Mesenchymal stem cell (in vitro differentiated cells and primary cell): ENCODE measurements around the gene ANKDD1B.
A peak's percentile ranks its signal among the peaks of the same experiment; 100 is the strongest.

Source experiments
- DNase-seq: peaks from one replicate; pipeline ENCODE4 v3.0.0-alpha.2; 2013
- H2AFZ ChIP-seq: one replicate; pipeline ENCODE4 v1.6.1; 2013; ENCODE audit warnings: low read depth, mild to moderate bottlenecking, control low read depth, inconsistent platforms, low read length, moderate library complexity
- H2AK5ac ChIP-seq: 2 replicates; pipeline ENCODE4 v1.6.1; 2013; ENCODE audit warnings: low read length, moderate library complexity, mild to moderate bottlenecking, inconsistent platforms; ENCODE audit not compliant: severe bottlenecking
- H2BK120ac ChIP-seq: one replicate; pipeline ENCODE4 v1.6.1; 2013; ENCODE audit warnings: low read depth, mild to moderate bottlenecking, inconsistent platforms, low read length, moderate library complexity
- H2BK12ac ChIP-seq, 2 experiments: one replicate each; pipeline ENCODE4 v1.6.1; 2013; ENCODE audit warnings: inconsistent platforms in 2 of 2, low read length in 2 of 2, mild to moderate bottlenecking in 2 of 2, moderate library complexity in 2 of 2, control low read depth in 1 of 2
- H2BK15ac ChIP-seq: one replicate; pipeline ENCODE4 v1.6.1; 2013; ENCODE audit warnings: mild to moderate bottlenecking, low read depth, inconsistent platforms; ENCODE audit not compliant: poor library complexity, severe bottlenecking
- H2BK5ac ChIP-seq: 2 replicates; pipeline ENCODE4 v1.6.1; 2013; ENCODE audit warnings: low read depth, mild to moderate bottlenecking, low read length, control low read depth, inconsistent platforms; ENCODE audit not compliant: poor library complexity, severe bottlenecking
- H3K14ac ChIP-seq, 2 experiments: one replicate each; pipeline ENCODE4 v1.6.1; 2013; ENCODE audit warnings: inconsistent platforms in 2 of 2, low read length in 2 of 2, control low read depth in 1 of 2, mild to moderate bottlenecking in 1 of 2, moderate library complexity in 1 of 2
- H3K18ac ChIP-seq, 2 experiments: one replicate each; pipeline ENCODE4 v1.6.1; 2013; ENCODE audit warnings: inconsistent platforms in 2 of 2, low read length in 2 of 2, control low read depth in 1 of 2, low read depth in 1 of 2, mild to moderate bottlenecking in 1 of 2
- H3K23ac ChIP-seq, 2 experiments: one replicate each; pipeline ENCODE4 v1.6.1; 2013; ENCODE audit warnings: inconsistent platforms in 2 of 2, low read length in 2 of 2, mild to moderate bottlenecking in 2 of 2, moderate library complexity in 2 of 2, control low read depth in 1 of 2
- H3K27ac ChIP-seq: 2 replicates; pipeline ENCODE4 v1.5.1; 2013; ENCODE audit warnings: mild to moderate bottlenecking, moderate library complexity, low read length, control low read depth, inconsistent platforms; ENCODE audit not compliant: poor library complexity, severe bottlenecking
- H3K27me3 ChIP-seq, 2 experiments: 2 replicates each; pipeline versions ENCODE4 v1.6.1 to v1.7.0; 2013; ENCODE audit warnings: low read length in 2 of 2, mild to moderate bottlenecking in 2 of 2, moderate library complexity in 2 of 2, control low read depth in 1 of 2, inconsistent platforms in 1 of 2; ENCODE audit not compliant: control insufficient read depth in 1 of 2, insufficient read depth in 1 of 2
- H3K36me3 ChIP-seq, 2 experiments: 2 replicates each; pipeline versions ENCODE4 v1.6.1 to v1.7.0; 2013; ENCODE audit warnings: low read length in 2 of 2, control low read depth in 1 of 2, inconsistent platforms in 1 of 2, low read depth in 1 of 2, mild to moderate bottlenecking in 1 of 2; ENCODE audit not compliant: insufficient read depth in 2 of 2, control insufficient read depth in 1 of 2
- H3K4ac ChIP-seq, 2 experiments: one replicate each; pipeline ENCODE4 v1.6.1; 2013; ENCODE audit warnings: inconsistent platforms in 2 of 2, low read length in 2 of 2, mild to moderate bottlenecking in 2 of 2, moderate library complexity in 2 of 2, control low read depth in 1 of 2, low read depth in 1 of 2
- H3K4me1 ChIP-seq: 2 replicates; pipeline ENCODE4 v1.6.1; 2013; ENCODE audit warnings: low read depth, low read length, control low read depth; ENCODE audit not compliant: control insufficient read depth, insufficient read depth
- H3K4me2 ChIP-seq: 2 replicates; pipeline ENCODE4 v1.6.1; 2013; ENCODE audit warnings: low read length, mild to moderate bottlenecking, inconsistent platforms; ENCODE audit not compliant: poor library complexity, severe bottlenecking
- H3K4me3 ChIP-seq, 2 experiments: 2 replicates each; pipeline versions ENCODE4 v1.5.1 to v1.7.0; 2013; ENCODE audit warnings: low read length in 2 of 2, mild to moderate bottlenecking in 2 of 2, control low read depth in 1 of 2, low read depth in 1 of 2; ENCODE audit not compliant: insufficient read depth in 1 of 2
- H3K79me1 ChIP-seq: replicated peaks from 2 replicates; pipeline ENCODE4 v1.6.1; 2013; ENCODE audit warnings: mild to moderate bottlenecking, control low read depth, low read length, inconsistent platforms; ENCODE audit not compliant: poor library complexity, severe bottlenecking
- H3K9ac ChIP-seq: 2 replicates; pipeline ENCODE4 v1.7.0; 2013; ENCODE audit warnings: mild to moderate bottlenecking, low read length, moderate library complexity
- H3K9me3 ChIP-seq: 2 replicates; pipeline ENCODE4 v1.7.0; 2013; ENCODE audit warnings: mild to moderate bottlenecking, low read length; ENCODE audit not compliant: control insufficient read depth
- H4K8ac ChIP-seq: one replicate; pipeline ENCODE4 v1.6.1; 2013; ENCODE audit warnings: inconsistent platforms, mild to moderate bottlenecking, low read length, moderate library complexity
- H4K91ac ChIP-seq: one replicate; pipeline ENCODE4 v1.6.1; 2013; ENCODE audit warnings: mild to moderate bottlenecking, low read length, inconsistent platforms
- WGBS: methylation state at CpG from one replicate; pipeline ENCODE4 v1.1.7; 2013; ENCODE audit warnings: mixed read lengths; 5-methylcytosine and 5-hydroxymethylcytosine counted together

The ANKDD1B gene

GRCh38 chr5:75667586-75667985 lies 56.3 kb downstream of the ANKDD1B start:
- WGBS, result 100% methylated on average over 1 of the region's 2 CpGs
- H2AFZ ChIP-seq, result no peak overlapping the region
- no peak for DNase-seq
- H3K14ac ChIP-seq, result no peak overlapping the region
- no peaks in the 10 kb centered on the region for H3K79me1 ChIP-seq
- H2BK15ac ChIP-seq, result no peak overlapping the region
- no peak overlapping the region for H3K4ac ChIP-seq
- H2BK5ac ChIP-seq, result no peak overlapping the region
- no peak overlapping the region for H3K4me3 ChIP-seq
- H3K36me3 ChIP-seq, result peaks cover 0 to under 1% of the 10 kb centered on the region in 2 experiments
- H2AK5ac ChIP-seq, result no peak overlapping the region
- no peak overlapping the region for H4K8ac ChIP-seq
- H3K27ac ChIP-seq, result no peak overlapping the region
- no peaks in the 10 kb centered on the region for H3K27me3 ChIP-seq
- H3K4me1 ChIP-seq, result peaks cover 12% of the 10 kb centered on the region
- H3K9me3 ChIP-seq, result no peaks in the 10 kb centered on the region
- no peak overlapping the region for H3K9ac ChIP-seq
- no peak overlapping the region for H3K23ac ChIP-seq
- no peak overlapping the region for H2BK120ac ChIP-seq
- no peak overlapping the region for H3K4me2 ChIP-seq
- H2BK12ac ChIP-seq, result no peak overlapping the region
- H4K91ac ChIP-seq, result no peak overlapping the region
- no peak overlapping the region for H3K18ac ChIP-seq

DNA sequence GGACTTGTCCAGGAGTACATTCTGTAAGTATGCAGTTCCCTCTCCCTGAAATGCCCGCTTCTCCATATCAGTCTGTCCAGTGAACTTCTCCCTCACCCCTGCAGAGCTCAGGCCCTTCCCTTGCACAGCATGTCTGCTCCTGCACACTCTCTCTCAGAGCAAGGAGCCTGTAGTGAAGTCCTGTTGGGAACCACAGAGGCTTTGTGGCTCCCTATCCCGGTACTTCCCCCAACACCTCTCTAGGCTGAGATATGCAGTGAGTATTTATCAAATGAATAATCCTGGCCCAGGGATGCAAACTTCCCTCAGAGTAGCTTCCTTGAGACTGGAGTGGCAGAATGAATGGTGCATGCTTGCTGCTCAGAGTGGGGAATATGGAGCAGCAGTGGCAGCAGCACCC lies 57.2 kb downstream of the ANKDD1B start:
- no peak overlapping the region for H3K4me3 ChIP-seq
- 100% methylated on average over 1 of the region's 2 CpGs for WGBS

GRCh38 chr5:75668977-75669689 lies 57.9 kb downstream of the ANKDD1B start:
- 50% methylated on average over 10 of the region's 10 CpGs for WGBS
- H2BK120ac ChIP-seq, result no peak overlapping the region
- no peaks in the 10 kb centered on the region for H3K9me3 ChIP-seq
- H3K18ac ChIP-seq, result no peak overlapping the region
- H2BK15ac ChIP-seq, result no peak overlapping the region
- no peak overlapping the region for H2BK12ac ChIP-seq
- H3K27ac ChIP-seq, result no peak overlapping the region
- H3K27me3 ChIP-seq, result no peaks in the 10 kb centered on the region
- peaks cover 0 to 8% of the 10 kb centered on the region in 2 experiments for H3K36me3 ChIP-seq
- no peak overlapping the region for H3K4ac ChIP-seq
- DNase-seq, result no peak
- no peak overlapping the region for H2BK5ac ChIP-seq
- peak overlapping the region; percentile 5 for H3K4me2 ChIP-seq
- H3K14ac ChIP-seq, result no peak overlapping the region
- no peaks in the 10 kb centered on the region for H3K79me1 ChIP-seq
- no peak overlapping the region for H4K91ac ChIP-seq
- H3K4me1 ChIP-seq, result peaks cover 12% of the 10 kb centered on the region
- no peak overlapping the region for H3K4me3 ChIP-seq
- no peak overlapping the region for H2AK5ac ChIP-seq
- no peak overlapping the region for H3K23ac ChIP-seq
- no peak overlapping the region for H3K9ac ChIP-seq
- no peak overlapping the region for H2AFZ ChIP-seq
- H4K8ac ChIP-seq, result no peak overlapping the region

More for the DNA sequence above, 57.2 kb downstream of the ANKDD1B start:
- no peak overlapping the region for H2AK5ac ChIP-seq
- no peak overlapping the region for H2BK5ac ChIP-seq
- peaks cover 12% of the 10 kb centered on the region for H3K4me1 ChIP-seq
- H2AFZ ChIP-seq, result no peak overlapping the region
- no peak overlapping the region for H2BK12ac ChIP-seq
- no peak overlapping the region for H4K8ac ChIP-seq
- H3K4ac ChIP-seq, result no peak overlapping the region
- no peaks in the 10 kb centered on the region for H3K79me1 ChIP-seq
- no peak overlapping the region for H3K27ac ChIP-seq
- H2BK15ac ChIP-seq, result no peak overlapping the region
- peaks cover 0 to 8% of the 10 kb centered on the region in 2 experiments for H3K36me3 ChIP-seq
- no peak overlapping the region for H3K23ac ChIP-seq
- DNase-seq, result no peak
- H4K91ac ChIP-seq, result no peak overlapping the region
- H3K9me3 ChIP-seq, result no peaks in the 10 kb centered on the region
- H3K4me2 ChIP-seq, result no peak overlapping the region
- no peaks in the 10 kb centered on the region for H3K27me3 ChIP-seq
- no peak overlapping the region for H3K14ac ChIP-seq
- H3K18ac ChIP-seq, result no peak overlapping the region
- H3K9ac ChIP-seq, result no peak overlapping the region
- no peak overlapping the region for H2BK120ac ChIP-seq

DNA sequence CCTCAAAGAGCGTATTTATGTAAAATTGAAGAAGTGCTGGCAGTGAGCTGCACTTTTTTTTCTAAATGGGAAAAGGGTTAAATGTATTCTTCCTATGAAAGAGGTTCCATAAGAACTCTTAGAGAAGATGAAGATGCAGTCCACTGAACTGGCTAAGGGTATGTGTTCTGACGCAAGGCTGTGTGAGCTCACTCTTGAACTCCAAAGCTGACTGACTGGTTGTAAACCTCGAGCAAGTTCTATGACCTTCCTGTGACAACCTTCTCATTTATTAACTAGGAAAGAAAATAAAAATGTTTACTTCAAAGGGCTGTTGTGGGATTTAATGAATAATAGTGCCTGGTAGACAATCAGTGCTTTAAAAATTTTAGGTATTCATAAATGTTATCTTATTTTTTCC lies 59.3 kb downstream of the ANKDD1B start:
- no peak overlapping the region for H3K4me3 ChIP-seq
- H2AFZ ChIP-seq, result no peak overlapping the region
- no peak overlapping the region for H2BK12ac ChIP-seq
- H2BK120ac ChIP-seq, result no peak overlapping the region
- no peak overlapping the region for H4K8ac ChIP-seq
- no peaks in the 10 kb centered on the region for H3K79me1 ChIP-seq
- H3K14ac ChIP-seq, result no peak overlapping the region
- no peak overlapping the region for H4K91ac ChIP-seq
- no peak overlapping the region for H2AK5ac ChIP-seq
- peaks cover 12% of the 10 kb centered on the region for H3K4me1 ChIP-seq
- H3K18ac ChIP-seq, result no peak overlapping the region
- no peak overlapping the region for H3K9ac ChIP-seq
- DNase-seq, result no peak
- no peak overlapping the region for H3K23ac ChIP-seq
- H3K4ac ChIP-seq, result no peak overlapping the region
- no peak overlapping the region for H3K27ac ChIP-seq
- no peak overlapping the region for H2BK5ac ChIP-seq
- H3K36me3 ChIP-seq, result peaks cover 0 to 19% of the 10 kb centered on the region in 2 experiments
- H3K4me2 ChIP-seq, result no peak overlapping the region
- H2BK15ac ChIP-seq, result no peak overlapping the region
- H3K27me3 ChIP-seq, result no peaks in the 10 kb centered on the region
- WGBS, result 90% methylated on average over 2 of the region's 3 CpGs
- H3K9me3 ChIP-seq, result no peaks in the 10 kb centered on the region
